SU-DHL-6 (cell line): Measurements from ENCODE around the gene MYLK2.

Source experiments
- H2AFZ ChIP-seq: fragments of 200-600 bp; sonication (generic); 2 replicates; pipeline ENCODE4 v1.6.1; 2014; ENCODE audit warnings: low read depth, mild to moderate bottlenecking, moderate library complexity, mixed read lengths, antibody characterized with exemption, low read length; ENCODE audit not compliant: severe bottlenecking
- H3F3A ChIP-seq: fragments of 200-600 bp; shearing (Covaris generic); 2 replicates; pipeline ENCODE4 v1.6.0; 2016; ENCODE audit warnings: antibody characterized with exemption, mild to moderate bottlenecking; ENCODE audit not compliant: insufficient read depth
- H3K27ac ChIP-seq: fragments of 200-600 bp; sonication (generic); 2 replicates; pipeline ENCODE4 v1.5.1; 2016; ENCODE audit warnings: low read depth, mild to moderate bottlenecking, low read length, moderate library complexity, mixed read lengths
- H3K27me3 ChIP-seq: fragments of 200-600 bp; sonication (generic), shearing (Covaris generic); 2 replicates; pipeline ENCODE4 v1.6.0; 2014; ENCODE audit warnings: mild to moderate bottlenecking, low read length
- H3K36me3 ChIP-seq: fragments of 200-600 bp; sonication (generic); 2 replicates; pipeline ENCODE4 v1.6.1; 2014; ENCODE audit warnings: mild to moderate bottlenecking, low read length, mixed read lengths
- H3K4me2 ChIP-seq: fragments of 300-600, 200-600 bp; shearing (Covaris generic), sonication (generic); 2 replicates; pipeline ENCODE4 v1.6.0; 2014; ENCODE audit warnings: low read length, low read depth, mild to moderate bottlenecking; ENCODE audit not compliant: poor library complexity, severe bottlenecking
- H3K4me3 ChIP-seq: fragments of 200-600 bp; sonication (generic); 2 replicates; pipeline ENCODE4 v1.5.1; 2014; ENCODE audit warnings: antibody characterized with exemption, low read length, mild to moderate bottlenecking, mixed read lengths; ENCODE audit not compliant: insufficient read depth, poor library complexity, severe bottlenecking
- H3K79me2 ChIP-seq: fragments of 200-600 bp; sonication (generic); 2 replicates; pipeline ENCODE4 v1.6.1; 2014; ENCODE audit warnings: mild to moderate bottlenecking, low read length, moderate library complexity; ENCODE audit not compliant: insufficient read depth
- H3K9ac ChIP-seq: fragments of 200-600 bp; sonication (generic); 2 replicates; pipeline ENCODE4 v1.7.0; 2014; ENCODE audit warnings: mild to moderate bottlenecking, low read length
- H3K9me2 ChIP-seq: fragments of 200-600 bp; sonication (generic); replicated peaks from 2 replicates; pipeline ENCODE4 v1.6.1; 2014; ENCODE audit warnings: low read length; ENCODE audit not compliant: insufficient read depth
- H3K9me3 ChIP-seq: fragments of 200-600 bp; sonication (generic); 2 replicates; pipeline ENCODE4 v1.6.1; 2014; ENCODE audit warnings: low read length, mixed read lengths; ENCODE audit not compliant: insufficient read depth
- H4K20me1 ChIP-seq: fragments of 200-600 bp; sonication (generic); 2 replicates; pipeline ENCODE4 v1.6.1; 2014; ENCODE audit warnings: low read depth, mild to moderate bottlenecking, antibody characterized with exemption, low read length, moderate library complexity, mixed read lengths
- EZH2phosphoT487 ChIP-seq: fragments of 200-600 bp; sonication (generic), shearing (Covaris generic); conservative IDR thresholded peaks from 2 replicates; pipeline ENCODE4 v1.6.1; 2018; ENCODE audit warnings: mild to moderate bottlenecking, antibody characterized with exemption, low read length, moderate library complexity, mixed read lengths
- TF ChIP-seq, protein P1 (sequence below): fragments of 200-600 bp; sonication (generic); IDR thresholded peaks from one replicate; pipeline ENCODE4 v1.5.1; 2017; ENCODE audit warnings: antibody characterized with exemption, mild to moderate bottlenecking, low read length, moderate library complexity; ENCODE audit not compliant: insufficient read depth, poor library complexity, severe bottlenecking

The MYLK2 gene

DNA sequence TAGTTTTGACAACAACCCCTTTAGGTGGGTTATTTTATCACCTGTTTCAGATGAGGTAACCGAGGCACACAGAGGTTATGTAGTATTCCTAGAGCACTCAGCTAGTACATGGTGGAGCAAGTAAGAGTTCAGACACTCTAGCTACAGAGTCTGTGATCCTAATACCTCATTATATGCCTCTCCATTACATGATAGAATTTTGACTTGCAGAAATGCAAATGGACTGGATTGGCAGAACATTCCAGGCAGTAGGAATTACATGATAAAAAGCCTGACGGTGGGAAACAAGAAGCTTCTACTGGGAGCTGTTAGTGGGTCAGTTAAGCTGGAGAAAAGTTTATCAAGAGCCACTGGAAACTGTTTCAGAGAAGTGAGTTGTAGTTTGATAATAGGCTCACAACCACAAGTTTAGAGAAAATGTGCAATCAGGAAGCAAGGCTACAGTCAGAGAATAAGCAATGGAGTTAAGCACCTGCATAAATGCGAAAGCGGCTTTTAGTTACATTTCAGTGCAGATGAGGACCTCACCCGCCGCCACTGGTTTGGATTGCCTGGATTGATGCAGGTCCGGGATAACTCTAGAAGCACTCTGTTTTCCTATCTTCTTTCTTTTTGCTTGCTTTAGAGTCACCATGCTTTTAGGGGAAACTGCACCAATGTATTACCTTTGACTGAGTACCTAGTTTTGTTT lies 34.7 kb upstream of the MYLK2 start:
- H3K79me2 ChIP-seq = no peaks in the 10 kb centered on the region; the same call in 1 of the 2 replicates
- H3K4me3 ChIP-seq = no peak overlapping the region
- TF ChIP-seq, protein P1, sequence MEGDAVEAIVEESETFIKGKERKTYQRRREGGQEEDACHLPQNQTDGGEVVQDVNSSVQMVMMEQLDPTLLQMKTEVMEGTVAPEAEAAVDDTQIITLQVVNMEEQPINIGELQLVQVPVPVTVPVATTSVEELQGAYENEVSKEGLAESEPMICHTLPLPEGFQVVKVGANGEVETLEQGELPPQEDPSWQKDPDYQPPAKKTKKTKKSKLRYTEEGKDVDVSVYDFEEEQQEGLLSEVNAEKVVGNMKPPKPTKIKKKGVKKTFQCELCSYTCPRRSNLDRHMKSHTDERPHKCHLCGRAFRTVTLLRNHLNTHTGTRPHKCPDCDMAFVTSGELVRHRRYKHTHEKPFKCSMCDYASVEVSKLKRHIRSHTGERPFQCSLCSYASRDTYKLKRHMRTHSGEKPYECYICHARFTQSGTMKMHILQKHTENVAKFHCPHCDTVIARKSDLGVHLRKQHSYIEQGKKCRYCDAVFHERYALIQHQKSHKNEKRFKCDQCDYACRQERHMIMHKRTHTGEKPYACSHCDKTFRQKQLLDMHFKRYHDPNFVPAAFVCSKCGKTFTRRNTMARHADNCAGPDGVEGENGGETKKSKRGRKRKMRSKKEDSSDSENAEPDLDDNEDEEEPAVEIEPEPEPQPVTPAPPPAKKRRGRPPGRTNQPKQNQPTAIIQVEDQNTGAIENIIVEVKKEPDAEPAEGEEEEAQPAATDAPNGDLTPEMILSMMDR = no peak
- TF ChIP-seq EZH2phosphoT487 = no peak
- H3F3A ChIP-seq = peaks cover 2% of the 10 kb centered on the region; the same call in 1 of the 2 replicates
- no peak overlapping the region for H3K9ac ChIP-seq
- no peak overlapping the region for H3K4me2 ChIP-seq
- no peaks in the 10 kb centered on the region for H3K9me2 ChIP-seq
- H3K36me3 ChIP-seq = peaks cover 43% of the 10 kb centered on the region; the same call in 1 of the 2 replicates
- H3K9me3 ChIP-seq = no peaks in the 10 kb centered on the region
- H4K20me1 ChIP-seq = no peaks in the 10 kb centered on the region; the same call in 1 of the 2 replicates
- no peak overlapping the region for H2AFZ ChIP-seq
- no peak overlapping the region for H3K27ac ChIP-seq
- H3K27me3 ChIP-seq = no peaks in the 10 kb centered on the region

DNA sequence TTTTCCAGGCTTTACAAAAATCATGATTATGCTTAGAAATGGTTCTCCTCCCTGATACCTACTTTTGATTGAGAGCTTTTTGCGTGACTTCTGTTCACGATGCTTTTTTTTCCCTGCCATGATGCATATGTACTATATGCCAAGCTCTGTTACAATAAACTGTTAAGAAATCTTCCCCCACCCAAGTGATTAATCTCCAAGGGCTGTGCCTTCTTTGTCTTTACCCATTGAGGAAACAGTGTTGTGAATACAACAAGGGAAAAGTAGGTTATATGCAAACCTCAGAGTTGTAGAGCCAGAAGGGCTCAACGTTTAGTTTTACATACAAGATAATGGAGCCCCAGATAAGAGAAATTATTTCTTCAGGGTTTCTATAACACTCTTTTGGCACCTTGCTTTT lies 34.1 kb upstream of the MYLK2 start:
- Histone ChIP-seq H3K4me3 (no peak overlapping the region), H3K27me3 (no peaks in the 10 kb centered on the region), H3K36me3 (peaks cover 42% of the 10 kb centered on the region), H3F3A (peaks cover 7% of the 10 kb centered on the region; the same call in 1 of the 2 replicates), H4K20me1 (no peaks in the 10 kb centered on the region; the same call in 1 of the 2 replicates), H3K9me3 (no peaks in the 10 kb centered on the region), H3K79me2 (no peaks in the 10 kb centered on the region; the same call in 1 of the 2 replicates), H3K4me2 (no peak overlapping the region), H3K9me2 (no peaks in the 10 kb centered on the region), H3K27ac (no peak overlapping the region), H2AFZ (no peak overlapping the region), H3K9ac (no peak overlapping the region)
- TF ChIP-seq, protein P1 = no peak
- no peak for TF ChIP-seq EZH2phosphoT487

DNA sequence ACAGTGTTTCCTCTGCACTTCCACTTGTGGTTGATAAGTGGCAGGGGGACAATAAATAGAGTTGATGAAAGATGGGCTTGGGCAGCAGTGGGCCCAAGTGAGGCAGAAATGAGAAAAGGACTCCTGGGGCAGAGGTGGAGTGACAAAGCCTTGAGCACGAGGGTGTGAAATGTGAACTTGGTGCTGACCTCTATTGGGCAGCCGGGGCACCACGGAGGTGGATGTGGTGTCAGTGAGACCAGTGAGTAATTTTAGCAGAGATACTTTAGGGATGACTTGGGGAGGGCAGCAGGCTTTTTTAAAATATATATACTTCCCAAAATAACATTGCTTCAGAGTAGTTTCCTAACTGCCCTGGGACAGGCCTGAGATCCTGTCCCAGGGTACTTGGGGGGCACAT lies 30.6 kb upstream of the MYLK2 start:
- H3K27me3 ChIP-seq = no peaks in the 10 kb centered on the region
- no peaks in the 10 kb centered on the region; the same call in 1 of the 2 replicates for H4K20me1 ChIP-seq
- H3K9me3 ChIP-seq = no peaks in the 10 kb centered on the region
- H3K9me2 ChIP-seq = no peaks in the 10 kb centered on the region
- TF ChIP-seq EZH2phosphoT487 = no peak
- TF ChIP-seq, protein P1 = no peak
- no peak overlapping the region for H3K4me3 ChIP-seq
- H3K9ac ChIP-seq = no peak overlapping the region
- no peak overlapping the region for H2AFZ ChIP-seq
- H3K79me2 ChIP-seq = no peaks in the 10 kb centered on the region; the same call in 1 of the 2 replicates
- H3K27ac ChIP-seq = no peak overlapping the region
- peaks cover 7% of the 10 kb centered on the region; the same call in 1 of the 2 replicates for H3F3A ChIP-seq
- no peak overlapping the region for H3K4me2 ChIP-seq
- H3K36me3 ChIP-seq = peaks cover 42% of the 10 kb centered on the region
